A549 (cell line): ENCODE results near the gene PCGF2.

Source experiments
- CEBPB ChIP-seq, 2 experiments: fragments of >200 bp in 1 of 2; sonication (Bioruptor Twin) in 1 of 2; formaldehyde crosslinking in 1 of 2; IDR thresholded peaks; 2 replicates each; pipeline ENCODE4 v1.6.1; 2012 to 2016
- EP300 ChIP-seq, 2 experiments: fragments of >200 bp; sonication (Bioruptor Twin); formaldehyde crosslinking; IDR thresholded peaks; 2 replicates in 1 of 2; 3 replicates in 1 of 2; pipeline ENCODE4 v1.6.1; 2016 to 2017
- ESRRA ChIP-seq: fragments of 150-350 bp; IDR thresholded peaks from 2 replicates; pipeline ENCODE4 v1.6.1; 2014; ENCODE audit warnings: mild to moderate bottlenecking, low read length, borderline replicate concordance
- KDM1A ChIP-seq: fragments of 200-600 bp; sonication (generic); IDR thresholded peaks from 2 replicates; pipeline ENCODE4 v1.6.1; 2016; ENCODE audit warnings: low read depth, mild to moderate bottlenecking
- MYC ChIP-seq: IDR thresholded peaks from 2 replicates; pipeline ENCODE4 v1.6.1; 2012; ENCODE audit warnings: mild to moderate bottlenecking, inconsistent platforms, low read length, improper control_type of control experiment, borderline replicate concordance
- PHF8 ChIP-seq: fragments of 200-600 bp; sonication (generic); IDR thresholded peaks from 2 replicates; pipeline ENCODE4 v1.6.1; 2016; ENCODE audit warnings: low read depth, mild to moderate bottlenecking, antibody characterized with exemption, moderate library complexity, borderline replicate concordance
- RFX5 ChIP-seq: fragments of 450-650 bp; IDR thresholded peaks from 2 replicates; pipeline ENCODE4 v1.7.1; 2014; ENCODE audit warnings: antibody characterized with exemption, mild to moderate bottlenecking, moderate library complexity
- ZSCAN20 ChIP-seq: fragments of 250-450 bp; sonication (Bioruptor Pico); IDR thresholded peaks from 2 replicates; pipeline ENCODE4 v1.8.0; 2022; ENCODE audit warnings: mild to moderate bottlenecking, moderate library complexity
- TF ChIP-seq, protein P1 (sequence below): fragments of >200 bp; sonication (Bioruptor Twin); formaldehyde crosslinking; IDR thresholded peaks from 3 replicates; pipeline ENCODE4 v1.5.1; 2016

- no peak for TF ChIP-seq MYC
- TF ChIP-seq, protein P1, sequence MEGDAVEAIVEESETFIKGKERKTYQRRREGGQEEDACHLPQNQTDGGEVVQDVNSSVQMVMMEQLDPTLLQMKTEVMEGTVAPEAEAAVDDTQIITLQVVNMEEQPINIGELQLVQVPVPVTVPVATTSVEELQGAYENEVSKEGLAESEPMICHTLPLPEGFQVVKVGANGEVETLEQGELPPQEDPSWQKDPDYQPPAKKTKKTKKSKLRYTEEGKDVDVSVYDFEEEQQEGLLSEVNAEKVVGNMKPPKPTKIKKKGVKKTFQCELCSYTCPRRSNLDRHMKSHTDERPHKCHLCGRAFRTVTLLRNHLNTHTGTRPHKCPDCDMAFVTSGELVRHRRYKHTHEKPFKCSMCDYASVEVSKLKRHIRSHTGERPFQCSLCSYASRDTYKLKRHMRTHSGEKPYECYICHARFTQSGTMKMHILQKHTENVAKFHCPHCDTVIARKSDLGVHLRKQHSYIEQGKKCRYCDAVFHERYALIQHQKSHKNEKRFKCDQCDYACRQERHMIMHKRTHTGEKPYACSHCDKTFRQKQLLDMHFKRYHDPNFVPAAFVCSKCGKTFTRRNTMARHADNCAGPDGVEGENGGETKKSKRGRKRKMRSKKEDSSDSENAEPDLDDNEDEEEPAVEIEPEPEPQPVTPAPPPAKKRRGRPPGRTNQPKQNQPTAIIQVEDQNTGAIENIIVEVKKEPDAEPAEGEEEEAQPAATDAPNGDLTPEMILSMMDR: no peak
- TF ChIP-seq PHF8: no peak
- no peak for TF ChIP-seq ZSCAN20 (CRISPR knock-in tag)
- no peak for TF ChIP-seq RFX5
- no peak for TF ChIP-seq KDM1A
- no peak for TF ChIP-seq ESRRA
- TF ChIP-seq CEBPB (IDR thresholded peaks at IDR 0.05): no peak
- no peak for TF ChIP-seq EP300 (IDR thresholded peaks at IDR 0.05)
These were observed 35.5 kb downstream of the PCGF2 start for GRCh38 chr17:38712593-38712992.
